HUDEP-2 (cell line): Measurements from ENCODE around the gene ACCSL.

Experiments
- DNase-seq, 76 experiments: peaks; one replicate each; lab custom pipeline; 2025; ENCODE audit not compliant: unreplicated experiment in 76 of 76; lab: John Stamatoyannopoulos, UW

Gene ACCSL

DNA sequence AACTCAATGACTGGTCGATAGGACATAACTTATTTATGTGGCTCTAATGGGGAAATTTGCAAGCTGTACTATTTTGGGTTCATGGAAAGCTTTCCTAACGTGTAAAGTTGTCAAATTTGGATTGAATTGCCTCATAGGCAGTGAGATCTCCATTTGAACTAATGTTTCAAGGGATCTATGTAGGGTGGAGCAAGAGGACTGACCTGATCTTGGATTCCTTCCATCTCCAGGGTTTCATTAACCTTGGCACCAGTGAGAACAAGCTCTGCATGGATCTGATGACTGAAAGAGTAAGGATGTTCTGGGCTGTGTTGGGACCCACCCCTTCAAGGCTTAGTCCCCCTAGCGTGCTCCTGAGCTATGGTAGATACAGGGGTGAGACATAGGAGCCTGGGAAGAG, 2.1 kb downstream of the ACCSL start:
- no peak for DNase-seq

DNA sequence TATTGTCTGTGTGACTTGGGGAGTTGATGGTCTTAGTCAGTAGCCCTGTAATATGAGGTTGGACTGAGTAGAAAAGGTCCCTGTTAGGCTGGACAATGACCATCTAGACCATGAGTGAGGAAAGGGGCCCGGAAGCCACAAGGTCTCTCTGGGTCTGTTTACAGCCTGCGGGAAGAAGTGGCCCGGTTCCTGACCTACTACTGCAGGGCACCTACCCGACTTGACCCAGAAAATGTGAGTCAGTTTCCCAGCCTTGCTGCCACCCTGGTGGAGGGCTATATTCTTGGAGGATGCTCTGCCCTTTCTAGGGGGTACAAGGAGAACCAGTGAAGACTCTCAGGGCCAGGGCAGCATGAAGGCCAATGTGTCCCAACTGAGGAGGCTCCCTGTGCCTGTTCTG, 3.4 kb downstream of the ACCSL start:
- no peak for DNase-seq

DNA sequence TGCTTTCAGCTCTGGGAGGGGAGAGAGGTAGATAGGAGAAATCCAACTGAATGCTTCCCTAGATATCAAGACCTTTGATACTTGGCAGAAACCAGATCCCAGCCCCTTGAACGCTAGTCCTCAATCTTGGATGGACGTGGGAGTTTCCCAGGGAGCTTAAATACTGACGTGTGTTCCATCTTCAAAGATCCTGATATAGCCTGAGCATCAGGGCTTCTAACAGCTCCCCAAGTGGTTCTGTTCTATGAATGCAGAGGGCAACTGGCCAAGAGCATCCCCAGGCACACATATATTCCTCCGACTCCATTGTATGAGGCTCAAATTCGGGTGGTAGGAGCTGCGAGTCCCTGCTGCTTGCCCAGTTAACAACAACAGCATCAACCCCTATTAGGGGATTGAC, 9.6 kb downstream of the ACCSL start:
- no peak for DNase-seq

DNA sequence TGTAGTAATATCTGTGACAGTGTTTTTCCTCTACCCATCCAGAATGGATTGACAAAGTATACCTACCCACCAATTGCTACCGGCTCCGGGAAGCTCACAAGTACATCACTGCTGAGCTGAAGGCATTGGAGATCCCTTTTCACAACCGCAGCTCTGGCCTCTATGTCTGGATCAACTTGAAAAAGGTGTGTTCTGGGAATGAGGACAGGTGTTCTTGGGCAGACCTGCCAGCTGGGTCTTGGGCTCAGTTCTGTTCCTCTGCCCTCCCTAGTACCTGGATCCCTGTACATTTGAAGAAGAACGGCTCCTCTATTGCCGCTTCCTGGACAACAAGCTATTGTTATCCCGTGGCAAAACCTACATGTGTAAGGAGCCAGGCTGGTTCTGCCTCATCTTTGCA, 10.5 kb downstream of the ACCSL start:
- no peak for DNase-seq

DNA sequence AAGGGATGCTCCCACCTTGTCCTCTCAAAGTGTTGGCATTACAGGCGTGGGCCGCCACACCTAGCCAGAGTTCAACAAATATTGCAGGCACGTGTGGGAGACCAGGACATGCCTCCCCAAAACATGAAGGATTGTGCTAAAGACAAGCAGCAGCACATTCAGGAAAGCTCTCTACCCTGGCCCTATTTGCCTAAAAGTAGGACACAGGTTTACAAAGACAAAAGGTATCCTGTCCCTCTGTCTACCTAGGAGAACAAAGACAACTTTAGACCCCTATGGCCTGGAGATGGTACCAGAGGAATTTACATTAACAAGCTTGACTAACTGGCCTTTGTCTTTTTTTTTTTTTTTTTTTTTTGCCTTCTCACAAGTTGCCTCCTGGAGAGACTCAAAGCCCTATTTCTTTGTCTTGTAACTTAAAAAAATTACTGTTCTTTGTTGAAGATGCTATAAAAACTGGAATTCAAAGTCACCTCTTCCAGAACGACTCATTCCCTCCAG, 17.4 kb downstream of the ACCSL start:
- no peak for DNase-seq

DNA sequence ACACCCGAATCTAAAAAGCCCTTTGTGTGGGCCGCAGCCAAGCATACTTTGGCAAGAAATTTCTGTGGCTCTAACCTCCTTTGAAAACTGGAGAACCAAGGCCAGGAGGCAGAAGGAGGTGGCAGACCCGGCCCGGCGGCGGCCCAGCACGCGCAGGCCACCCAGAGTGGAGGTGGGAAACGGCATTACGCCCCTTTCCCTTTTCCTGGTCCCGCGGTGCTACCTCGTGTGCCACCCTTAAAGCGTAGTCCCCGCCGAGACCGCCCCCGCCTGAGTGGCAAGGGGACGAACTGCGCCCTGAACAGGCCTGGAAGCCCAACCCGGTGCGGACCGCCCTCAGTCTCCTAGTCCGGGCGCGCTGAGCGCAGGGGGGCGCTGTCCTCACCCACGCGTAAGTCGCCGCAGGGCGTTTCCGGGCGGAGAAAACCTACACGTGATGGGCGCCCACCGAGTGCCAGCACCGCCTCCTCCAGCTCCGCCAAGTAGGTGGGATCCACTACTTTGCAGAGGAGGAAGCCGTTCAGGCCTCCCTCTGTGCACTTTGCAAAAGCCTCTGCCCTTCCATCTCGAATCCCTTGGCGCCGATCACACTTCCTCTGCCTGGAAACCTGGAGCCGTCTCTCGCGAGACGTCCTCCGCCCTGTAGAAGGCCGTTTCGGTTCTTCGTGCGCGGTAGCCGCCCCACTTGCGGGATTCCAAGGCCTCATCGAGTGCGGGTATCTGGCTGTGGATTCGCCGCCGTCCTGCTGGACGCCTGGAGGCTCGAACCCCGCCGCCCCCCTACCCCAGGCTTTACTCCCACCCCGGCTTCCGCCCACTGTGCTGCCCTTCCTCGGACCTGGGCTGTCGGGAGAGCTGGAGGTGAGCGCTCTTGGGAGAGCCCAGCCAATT, 18.3 kb downstream of the ACCSL start, which contains the start of gene ACCS:
Gene ACCS, plus strand, starts transcription at position 430 of the 891 bp plus-strand sequence. CDS start 1,358 bp downstream, outside the sequence.
- DNase-seq = peak; percentile 62 to 95 (median 90)

DNA sequence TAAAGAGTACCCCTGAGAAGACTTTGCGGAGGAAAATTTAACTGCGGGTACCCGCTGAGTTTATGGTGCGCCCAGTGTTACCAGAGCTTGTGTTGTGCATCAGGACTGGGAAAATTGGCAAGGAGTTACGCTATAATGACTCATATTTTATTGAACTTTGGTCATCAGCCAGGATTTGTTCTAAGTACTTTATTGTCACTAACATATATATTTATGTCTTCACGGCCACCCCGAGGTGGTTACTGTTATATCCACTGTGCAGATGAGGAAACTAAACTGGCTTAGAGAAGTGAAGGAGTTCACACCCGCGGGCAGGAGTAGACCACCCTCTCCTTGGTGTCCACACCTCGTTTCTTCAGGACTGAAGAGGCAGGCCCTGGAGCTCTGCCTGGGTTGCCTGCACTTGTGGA, 19.0 kb downstream of the ACCSL start:
- peak in 15 of 76 experiments; percentile 12 to 44 (median 28) for DNase-seq

DNA sequence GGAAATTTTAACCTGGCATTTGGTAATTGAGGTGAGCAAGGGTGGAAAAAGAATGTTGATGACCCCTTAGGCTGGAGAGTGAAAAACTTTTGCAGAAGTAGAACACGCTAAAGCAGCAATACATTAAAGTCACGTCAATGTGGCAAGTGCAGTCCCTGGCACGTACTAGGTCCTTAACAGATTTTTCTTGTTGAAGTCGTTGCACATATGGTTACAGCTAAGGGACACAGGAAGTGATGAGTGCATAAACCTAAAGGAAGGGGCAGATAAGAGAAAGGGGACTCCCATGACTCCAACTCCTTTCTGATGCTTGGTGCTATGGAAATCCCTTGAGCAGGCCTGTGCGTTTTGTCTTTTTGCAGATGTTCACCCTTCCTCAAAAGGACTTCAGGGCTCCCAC, 19.5 kb downstream of the ACCSL start:
- peak in 1 of 76 experiments; percentile 14 for DNase-seq

DNA sequence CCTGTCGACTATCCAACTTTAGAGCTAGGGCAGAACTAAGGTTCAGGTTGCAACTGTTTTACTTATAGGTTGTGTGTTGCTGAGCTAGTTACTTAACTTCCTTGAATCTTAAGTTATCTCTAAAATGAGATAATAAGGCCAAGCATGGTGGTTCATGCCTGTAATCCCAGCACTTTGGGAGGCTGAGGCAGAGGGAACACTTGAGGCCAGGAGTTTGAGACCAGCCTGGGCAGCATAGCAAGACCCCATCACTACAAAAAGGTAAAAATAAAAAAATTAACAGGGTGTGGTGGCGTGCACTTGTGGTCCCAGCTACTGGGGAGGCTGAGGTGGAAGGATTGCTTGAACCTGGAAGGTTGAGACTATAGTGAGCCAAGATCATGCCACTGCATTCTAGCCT, 20.4 kb downstream of the ACCSL start:
- no peak for DNase-seq

DNA sequence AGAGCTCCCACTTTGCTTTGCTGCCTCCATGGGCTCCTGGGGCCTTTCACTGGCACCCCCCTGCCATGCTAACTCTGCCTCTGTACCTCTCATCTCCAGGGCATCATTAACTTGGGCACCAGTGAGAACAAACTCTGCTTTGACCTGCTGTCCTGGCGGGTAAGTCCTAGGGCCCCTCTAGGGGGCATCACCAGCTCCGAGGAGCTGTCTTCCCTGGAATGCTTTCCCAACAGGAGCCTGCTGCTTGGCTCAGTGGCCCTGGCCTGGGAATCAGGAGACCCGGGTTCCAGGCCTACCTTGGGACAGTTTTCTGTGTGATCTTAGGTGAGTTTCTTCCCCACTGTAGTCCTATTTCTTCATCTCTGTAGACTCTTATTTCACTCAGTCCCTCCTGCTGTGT, 23.4 kb downstream of the ACCSL start:
- no peak for DNase-seq

DNA sequence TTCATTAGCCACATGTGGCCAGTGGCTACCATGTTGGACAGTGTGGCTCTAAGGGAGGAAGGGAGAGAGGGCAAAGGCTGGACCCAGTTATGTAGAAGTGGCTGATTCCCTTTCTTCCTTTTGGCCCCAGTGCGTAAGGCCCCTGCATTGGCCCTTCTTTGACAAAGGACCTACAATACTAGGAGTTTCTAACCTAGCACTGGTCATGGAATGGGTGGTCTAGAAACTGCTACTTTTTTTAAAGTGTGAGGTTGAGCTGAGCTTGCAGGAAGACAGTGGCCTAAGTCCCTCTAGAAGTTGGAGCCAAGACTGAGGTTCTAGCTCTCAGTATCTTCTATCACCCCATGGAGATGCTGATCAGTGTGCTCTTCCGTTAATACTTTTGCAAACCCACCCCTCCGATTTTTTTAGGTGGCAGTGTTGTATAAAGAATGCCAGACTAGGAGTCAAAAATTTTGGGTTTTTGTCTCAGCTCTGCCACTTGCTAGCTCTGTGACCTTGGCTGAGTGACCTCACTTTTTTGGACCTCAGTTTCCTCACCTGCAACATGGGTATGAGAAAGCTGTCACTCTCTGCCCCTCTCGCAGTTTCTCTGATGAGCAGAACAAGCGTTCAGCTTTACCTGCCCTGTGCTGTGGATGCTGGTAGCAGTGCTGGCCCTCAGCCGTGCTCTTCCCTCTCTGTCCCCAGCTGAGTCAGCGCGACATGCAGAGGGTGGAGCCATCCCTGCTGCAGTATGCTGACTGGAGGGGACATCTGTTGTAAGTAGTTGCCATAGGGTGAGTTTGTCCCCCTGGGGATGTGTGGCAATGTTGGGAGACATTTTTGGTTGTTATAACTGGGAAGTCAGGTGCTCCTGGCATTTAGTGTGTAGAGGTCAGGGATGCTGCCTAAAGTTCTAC, 25.2 kb downstream of the ACCSL start:
- no peak for DNase-seq

DNA sequence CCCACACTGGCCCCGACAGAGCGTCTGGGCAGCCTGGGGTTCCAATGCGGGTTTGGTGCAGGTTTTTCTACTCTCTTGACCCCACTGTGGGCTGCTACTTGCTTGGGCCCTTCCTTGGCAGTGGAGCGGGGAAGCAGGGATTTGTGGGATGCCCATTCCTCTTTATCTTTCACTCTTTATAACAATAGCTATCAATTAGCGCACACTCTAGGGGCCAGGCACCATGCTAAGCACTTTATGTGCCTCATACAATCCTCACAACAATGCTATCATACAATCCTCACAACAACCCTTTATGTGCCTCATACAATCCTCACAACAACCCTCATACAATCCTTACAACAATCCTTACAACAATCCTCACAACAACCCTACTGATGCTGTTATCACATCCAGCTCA, 31.0 kb downstream of the ACCSL start:
- DNase-seq = no peak

DNA sequence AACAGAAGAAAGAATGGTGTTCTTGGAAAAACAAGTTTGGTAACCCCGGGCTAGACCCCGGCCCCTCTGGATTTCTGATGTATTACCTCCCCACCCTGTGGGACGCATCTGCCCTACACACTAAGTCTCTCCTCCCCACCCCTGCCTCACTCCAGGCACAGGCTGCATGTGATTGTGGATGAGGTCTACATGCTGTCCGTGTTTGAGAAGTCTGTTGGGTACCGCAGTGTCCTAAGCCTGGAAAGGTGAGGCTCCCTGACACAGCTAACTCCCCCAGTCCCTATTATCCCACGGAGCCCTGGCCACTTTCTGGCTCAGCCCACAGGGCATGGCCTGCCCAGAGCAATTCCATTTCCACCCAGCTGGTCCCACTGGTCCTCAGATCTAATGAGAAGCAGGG, 31.6 kb downstream of the ACCSL start:
- DNase-seq = no peak

DNA sequence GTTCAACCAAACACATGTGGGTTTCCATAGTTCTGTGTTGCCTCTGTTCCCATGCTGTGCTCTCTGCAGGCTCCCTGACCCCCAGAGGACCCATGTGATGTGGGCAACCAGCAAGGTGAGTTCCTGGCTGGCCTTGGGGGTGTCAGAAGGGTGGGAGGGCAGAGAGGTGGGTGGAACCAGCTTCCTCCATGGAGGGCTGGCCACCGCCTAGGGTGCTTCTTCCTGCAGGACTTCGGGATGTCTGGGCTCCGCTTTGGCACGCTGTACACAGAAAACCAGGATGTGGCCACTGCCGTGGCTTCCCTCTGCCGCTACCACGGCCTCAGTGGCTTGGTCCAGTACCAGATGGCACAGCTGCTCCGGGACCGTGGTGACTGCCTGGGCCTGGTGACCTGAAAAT, 33.2 kb downstream of the ACCSL start:
- DNase-seq = no peak

DNA sequence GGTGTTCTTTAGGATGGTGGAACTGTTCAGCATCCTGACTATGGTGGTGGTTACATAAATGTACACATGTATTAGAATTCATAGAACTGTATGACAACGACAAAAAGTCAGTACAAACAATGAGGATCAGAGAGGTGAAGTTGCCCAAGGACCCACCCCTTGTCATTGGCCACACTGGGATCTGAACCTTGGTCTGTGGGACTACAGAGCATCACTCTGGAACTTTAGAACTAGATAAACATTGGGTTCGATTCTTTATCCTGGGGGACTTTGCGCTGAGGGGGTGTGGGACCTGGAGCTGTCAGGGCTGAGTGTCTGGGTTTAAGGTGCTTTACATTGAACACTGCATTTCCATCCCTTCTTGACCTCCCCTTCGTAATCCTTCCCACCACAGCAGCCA, 34.9 kb downstream of the ACCSL start:
- DNase-seq = no peak

DNA sequence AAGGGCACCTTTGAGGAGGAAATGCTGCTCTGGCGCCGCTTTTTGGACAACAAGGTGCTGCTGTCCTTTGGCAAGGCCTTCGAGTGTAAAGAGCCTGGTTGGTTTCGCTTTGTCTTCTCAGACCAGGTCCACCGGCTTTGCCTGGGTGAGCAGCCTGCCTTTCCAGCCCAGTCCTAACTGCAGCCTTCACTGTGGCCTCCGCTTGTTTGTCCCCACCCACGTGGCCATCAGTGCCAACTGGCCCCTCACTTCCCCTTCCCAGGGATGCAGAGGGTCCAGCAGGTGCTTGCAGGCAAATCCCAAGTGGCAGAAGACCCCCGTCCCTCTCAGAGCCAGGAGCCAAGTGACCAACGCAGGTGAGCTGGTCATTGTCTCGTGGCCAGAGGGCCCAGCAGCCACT, 35.7 kb downstream of the ACCSL start:
- DNase-seq = no peak

DNA sequence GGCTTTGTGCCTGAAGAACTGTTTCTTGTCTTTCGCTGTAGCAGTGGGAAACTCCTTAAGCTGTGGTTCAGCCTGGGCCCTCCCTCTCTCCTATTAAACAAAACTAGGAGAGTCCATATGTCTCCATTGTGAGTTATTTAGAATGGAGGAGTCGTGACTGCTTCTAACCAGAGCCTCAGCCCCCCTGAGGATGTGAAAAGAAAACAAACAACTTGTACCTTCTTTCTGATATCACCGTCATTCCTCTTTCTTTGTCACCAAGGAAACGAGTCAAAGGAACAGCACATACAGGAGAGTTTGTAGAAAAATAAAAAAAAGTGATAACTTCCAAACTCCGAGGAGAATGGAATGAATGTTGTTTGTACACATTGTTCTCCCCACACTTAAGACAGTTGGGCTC, 36.1 kb downstream of the ACCSL start:
- no peak for DNase-seq

DNA sequence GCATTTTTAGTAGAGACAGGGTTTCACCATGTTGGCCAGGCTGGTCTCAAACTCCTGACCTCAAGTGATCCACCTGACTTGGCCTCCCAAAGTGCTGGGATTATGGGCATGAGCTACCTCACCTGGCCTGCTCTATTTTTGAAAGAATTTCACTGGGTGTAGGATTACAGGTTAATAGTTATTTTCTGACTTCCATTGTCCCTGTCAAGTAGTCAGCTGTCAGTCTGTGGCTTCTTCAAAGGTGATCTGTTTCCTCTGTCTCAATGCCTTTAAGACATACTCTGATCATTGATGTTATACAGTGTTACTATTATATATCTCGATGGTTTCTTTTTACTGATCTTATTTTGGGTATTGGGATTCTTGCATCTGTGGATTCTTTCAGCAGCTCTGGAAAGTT, 37.5 kb downstream of the ACCSL start:
- no peak for DNase-seq

DNA sequence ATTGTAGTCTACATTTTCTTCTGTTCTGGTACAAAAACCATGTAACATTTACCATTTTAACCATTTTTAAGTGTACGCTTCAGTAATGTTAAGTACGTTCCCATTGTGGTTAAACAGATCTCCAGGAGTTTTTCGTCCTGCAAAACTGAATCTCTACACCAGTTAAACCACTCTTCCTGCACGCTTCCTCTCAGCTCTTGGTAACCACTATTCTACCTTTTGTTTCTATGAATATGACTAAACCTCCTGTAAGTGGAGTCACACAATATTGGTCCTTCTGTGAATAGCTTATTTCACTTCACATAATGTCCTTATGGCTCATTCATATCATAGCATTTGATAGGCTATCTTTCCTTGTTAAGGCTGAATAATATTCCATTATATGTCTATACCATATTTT, 40.6 kb downstream of the ACCSL start:
- no peak for DNase-seq

DNA sequence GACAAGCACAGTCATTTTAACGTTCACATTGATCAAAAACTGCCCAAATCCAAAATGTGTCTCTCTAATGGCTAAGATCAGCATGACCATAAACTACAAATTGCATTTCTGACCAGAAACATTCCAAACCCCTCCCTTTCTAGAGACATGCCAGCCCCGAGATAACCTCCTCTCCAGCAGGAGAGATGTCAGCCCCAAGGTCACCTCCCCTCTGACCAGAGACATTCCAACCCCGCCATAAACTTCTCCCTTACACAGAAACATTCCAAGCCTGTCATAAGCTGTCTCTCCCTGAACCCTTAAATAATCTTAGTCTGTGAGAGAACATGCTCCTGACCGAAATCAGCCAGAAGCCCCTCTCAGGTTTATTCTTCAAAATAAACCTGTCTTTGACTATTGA, 41.1 kb downstream of the ACCSL start:
- no peak for DNase-seq

DNA sequence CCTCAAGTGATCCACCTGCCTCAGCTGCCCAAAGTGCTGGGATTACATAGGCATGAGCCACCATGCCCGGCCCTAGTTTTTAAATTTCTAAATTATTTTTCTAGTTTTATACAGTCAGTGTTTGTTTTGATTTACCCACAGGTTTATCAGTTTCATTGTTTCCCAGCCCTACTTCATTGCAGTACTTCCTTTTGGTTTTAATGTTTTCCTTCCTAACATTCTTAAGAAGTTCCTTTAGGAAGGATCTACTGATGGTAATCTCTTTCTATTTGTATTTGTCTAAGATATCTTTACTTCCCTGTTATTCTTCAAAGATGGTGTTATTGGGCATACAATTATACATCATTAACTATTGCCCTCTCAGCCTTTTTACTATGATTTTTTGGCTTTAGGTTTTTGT, 42.8 kb downstream of the ACCSL start:
- no peak for DNase-seq
